Adrenal gland (tissue), 12 donors: Measurements from ENCODE around the gene ATOH7. TPM values are rescaled to one million over a fixed set of nuclear protein-coding genes. Genes with fewer than 3 reads are reported as not detected.

Experiments
- DNase-seq, 7 donors: peaks; one replicate each; pipeline ENCODE4 v3.0.0-alpha.2; 2019 to 2020
- H3K27ac ChIP-seq, 5 donors: fragments of 200-600 bp; sonication (generic) in 4 of 5; 1 replicate in 3 of 5; 2 replicates in 2 of 5; pipeline versions ENCODE4 v1.5.1 to v1.8.0; 2016 to 2020; ENCODE audit warnings: mild to moderate bottlenecking in 1 of 5
- H3K27me3 ChIP-seq: fragments of 200-600 bp; 2 replicates; pipeline ENCODE4 v1.8.0; 2021
- H3K36me3 ChIP-seq, 2 donors: fragments of 200-600 bp; replicated peaks in 1 of 2; 1 replicate in 1 of 2; 2 replicates in 1 of 2; pipeline versions ENCODE4 v1.5.1 to v1.8.0; 2018 to 2022
- H3K4me1 ChIP-seq, 2 donors: fragments of 200-600 bp; replicated peaks in 1 of 2; 1 replicate in 1 of 2; 2 replicates in 1 of 2; pipeline versions ENCODE4 v1.5.1 to v1.8.0; 2018 to 2021
- H3K4me3 ChIP-seq, 4 donors: fragments of 200-600 bp; sonication (generic) in 3 of 4; one replicate each; pipeline ENCODE4 v1.5.1; 2016 to 2018
- H3K9me3 ChIP-seq, 3 donors: fragments of 200-600 bp; sonication (generic) in 1 of 3; replicated peaks in 1 of 3; 1 replicate in 2 of 3; 2 replicates in 1 of 3; pipeline versions ENCODE4 v1.5.1 to v1.8.0; 2016 to 2021
- POLR2A ChIP-seq, 2 donors: fragments of 450-650 bp; IDR thresholded peaks; one replicate each; pipeline ENCODE4 v1.6.1; 2017; ENCODE audit warnings: antibody characterized with exemption in 2 of 2, mild to moderate bottlenecking in 2 of 2, moderate library complexity in 1 of 2
- WGBS, 4 donors: extraction: QIAGEN DNeasy Blood & Tissue Kit in 2 of 4; methylation state at CpG; one replicate each; pipeline versions ENCODE4 v1.1.5 to v1.1.7; 2013 to 2017; 5-methylcytosine and 5-hydroxymethylcytosine counted together
- intact Hi-C, 2 donors: fragments of 100-400 bp; cut with DNase I; formaldehyde crosslinking; loops; one replicate each; pipeline versions ENCODE4 v1.14.1 to v1.15.0; 2022 to 2023
- polyA plus RNA-seq, 3 donors: library from polyadenylated mRNA; stranded (reverse); fragments of 200-250 nt in 2 of 3; fragments of 350-450 nt in 1 of 3; fragmentation: Illumina TruSeq in 1 of 3; extraction: RNeasy Lipid Tissue Mini Kit (QIAGEN cat#74804) in 1 of 3; gene quantifications; one replicate each; pipeline ENCODE4 v1.2.3, GENCODE V29; 2013 to 2014
- total RNA-seq, 9 donors: library from RNA; depleted of rRNA in 4 of 9; stranded (reverse); fragments of >200 nt in 4 of 9; fragments of 120-200 nt in 1 of 9; fragmentation: NEBNext Ultra II Directional in 1 of 9; extraction: Animal tissue kit (Norgen Biotek cat#: 25700) in 1 of 9; gene quantifications; one replicate each; pipeline versions ENCODE4 v1.1.0 to v1.2.4, GENCODE V29; 2013 to 2023
- TF ChIP-seq, protein P1 (sequence below), 6 experiments: fragments of 450-650 bp in 4 of 6; fragments of 200-600 bp in 2 of 6; sonication (generic) in 1 of 6; IDR thresholded peaks; 1 replicate in 5 of 6; 2 replicates in 1 of 6; pipeline versions ENCODE4 v1.5.1 to v1.8.0; 2016 to 2021; ENCODE audit warnings: antibody characterized with exemption in 6 of 6, mild to moderate bottlenecking in 2 of 6, moderate library complexity in 1 of 6
- donor health status: healthy with polysubstance abuse.
- donor health status: Bipolar disorder and iron deficiency.
- donor health status: DM: yes; HTN: yes; CAD: no.
- donor health status: DM: no; HTN: no; CAD: no.
- donor health status: DM: no; HTN: no; CAD: no.
- donor health status: DM: yes; HTN: yes; CAD: no.

Gene ATOH7
- total and polyA plus RNA-seq, 12 donors: 0.14 to 0.71 (median 0.29) TPM; not detected in 6

- Histone ChIP-seq H3K36me3 (no peaks in the 10 kb centered on the region), H3K4me3 (no peak overlapping the region), H3K27ac (no peak overlapping the region), H3K27me3 (no peaks in the 10 kb centered on the region), H3K9me3 (no peaks in the 10 kb centered on the region), H3K4me1 (no peaks in the 10 kb centered on the region)
- TF ChIP-seq POLR2A (IDR thresholded peaks at IDR 0.05): no peak
- no peak for DNase-seq
- 89 to 96% (median 91%) methylated on average over 5 of the region's 5 CpGs for WGBS, 4 donors
- intact Hi-C loops: loop anchor here in 1 of 2 donors (10.0 kb wide), 1 partner anchor 56 kb away; no protein-coding TSS in a partner anchor
Measured at GRCh38 chr10:68239069-68239468, 7.2 kb upstream of the ATOH7 start.

DNA sequence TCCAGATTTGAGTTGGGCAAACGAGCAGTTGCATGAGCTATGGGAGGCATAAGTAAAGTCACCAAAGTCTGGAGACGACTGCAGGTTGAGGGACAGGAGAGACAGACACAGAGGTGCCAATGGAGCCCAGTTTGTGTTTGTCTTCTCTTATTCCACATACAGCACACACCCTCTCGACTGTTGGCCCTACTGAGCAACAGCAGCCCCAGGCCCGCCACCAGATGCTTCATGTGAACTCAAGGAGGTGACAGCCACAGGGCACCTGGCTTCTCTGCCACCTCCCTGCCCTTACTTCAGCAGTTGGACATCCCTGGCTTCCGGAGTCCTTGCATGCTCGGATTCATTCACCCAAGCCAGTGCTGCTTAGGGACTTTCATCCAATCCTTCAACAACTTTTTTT, 6.5 kb upstream of the ATOH7 start:
- intact Hi-C loops: loop anchor here in 1 of 2 donors (10.0 kb wide), 1 partner anchor 56 kb away; no protein-coding TSS in a partner anchor
- no peaks in the 10 kb centered on the region for H3K9me3 ChIP-seq
- WGBS, 4 donors: 80 to 88% (median 83%) methylated on average over 6 of the region's 6 CpGs
- no peak for DNase-seq
- TF ChIP-seq, protein P1, sequence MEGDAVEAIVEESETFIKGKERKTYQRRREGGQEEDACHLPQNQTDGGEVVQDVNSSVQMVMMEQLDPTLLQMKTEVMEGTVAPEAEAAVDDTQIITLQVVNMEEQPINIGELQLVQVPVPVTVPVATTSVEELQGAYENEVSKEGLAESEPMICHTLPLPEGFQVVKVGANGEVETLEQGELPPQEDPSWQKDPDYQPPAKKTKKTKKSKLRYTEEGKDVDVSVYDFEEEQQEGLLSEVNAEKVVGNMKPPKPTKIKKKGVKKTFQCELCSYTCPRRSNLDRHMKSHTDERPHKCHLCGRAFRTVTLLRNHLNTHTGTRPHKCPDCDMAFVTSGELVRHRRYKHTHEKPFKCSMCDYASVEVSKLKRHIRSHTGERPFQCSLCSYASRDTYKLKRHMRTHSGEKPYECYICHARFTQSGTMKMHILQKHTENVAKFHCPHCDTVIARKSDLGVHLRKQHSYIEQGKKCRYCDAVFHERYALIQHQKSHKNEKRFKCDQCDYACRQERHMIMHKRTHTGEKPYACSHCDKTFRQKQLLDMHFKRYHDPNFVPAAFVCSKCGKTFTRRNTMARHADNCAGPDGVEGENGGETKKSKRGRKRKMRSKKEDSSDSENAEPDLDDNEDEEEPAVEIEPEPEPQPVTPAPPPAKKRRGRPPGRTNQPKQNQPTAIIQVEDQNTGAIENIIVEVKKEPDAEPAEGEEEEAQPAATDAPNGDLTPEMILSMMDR (IDR thresholded peaks at IDR 0.05): no peak
- TF ChIP-seq POLR2A (IDR thresholded peaks at IDR 0.05): no peak
- H3K36me3 ChIP-seq: no peaks in the 10 kb centered on the region
- no peak overlapping the region for H3K27ac ChIP-seq
- no peaks in the 10 kb centered on the region for H3K4me1 ChIP-seq
- no peak overlapping the region for H3K4me3 ChIP-seq
- no peaks in the 10 kb centered on the region for H3K27me3 ChIP-seq

DNA sequence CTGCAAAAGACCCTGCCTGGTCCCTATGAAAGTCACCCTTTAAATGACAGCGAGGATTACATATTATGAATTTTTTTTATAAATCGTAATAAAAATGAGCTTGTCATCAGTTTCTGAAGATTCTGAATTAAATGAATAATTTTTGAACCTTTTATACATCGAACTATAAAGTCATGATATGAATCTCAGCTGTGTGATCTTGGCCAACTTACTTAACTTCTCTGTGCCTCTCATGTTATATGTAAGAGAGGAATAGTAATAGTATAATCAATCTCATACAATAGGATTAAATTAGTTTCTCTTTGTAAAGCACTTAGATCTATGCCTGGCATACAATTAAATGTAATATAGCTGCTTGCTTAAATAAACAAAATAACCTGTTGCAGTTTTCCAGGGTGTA, 5.3 kb upstream of the ATOH7 start:
- TF ChIP-seq POLR2A (IDR thresholded peaks at IDR 0.05): no peak
- TF ChIP-seq, protein P1 (IDR thresholded peaks at IDR 0.05): no peak
- Histone ChIP-seq H3K36me3 (no peaks in the 10 kb centered on the region), H3K4me3 (no peak overlapping the region), H3K27ac (no peak overlapping the region), H3K27me3 (no peaks in the 10 kb centered on the region), H3K9me3 (no peaks in the 10 kb centered on the region), H3K4me1 (no peaks in the 10 kb centered on the region)
- DNase-seq: no peak
- intact Hi-C loops: loop anchor here in 1 of 2 donors (10.0 kb wide), 1 partner anchor 58 kb away; no protein-coding TSS in a partner anchor
- 83 to 91% (median 87%) methylated on average over 3 of the region's 3 CpGs for WGBS, 4 donors

- Histone ChIP-seq H3K27me3 (no peaks in the 10 kb centered on the region), H3K4me3 (no peak overlapping the region), H3K36me3 (no peaks in the 10 kb centered on the region), H3K4me1 (peaks cover 8 to 11% of the 10 kb centered on the region in 2 donors), H3K9me3 (no peaks in the 10 kb centered on the region), H3K27ac (no peak overlapping the region)
- intact Hi-C loops: loop anchor here in 1 of 2 donors (10.0 kb wide), 1 partner anchor 59 kb away; no protein-coding TSS in a partner anchor
- TF ChIP-seq, protein P1 (IDR thresholded peaks at IDR 0.05): no peak
- no peak for TF ChIP-seq POLR2A (IDR thresholded peaks at IDR 0.05)
- DNase-seq: no peak
Measured at GRCh38 chr10:68235581-68235980, 3.7 kb upstream of the ATOH7 start.

DNA sequence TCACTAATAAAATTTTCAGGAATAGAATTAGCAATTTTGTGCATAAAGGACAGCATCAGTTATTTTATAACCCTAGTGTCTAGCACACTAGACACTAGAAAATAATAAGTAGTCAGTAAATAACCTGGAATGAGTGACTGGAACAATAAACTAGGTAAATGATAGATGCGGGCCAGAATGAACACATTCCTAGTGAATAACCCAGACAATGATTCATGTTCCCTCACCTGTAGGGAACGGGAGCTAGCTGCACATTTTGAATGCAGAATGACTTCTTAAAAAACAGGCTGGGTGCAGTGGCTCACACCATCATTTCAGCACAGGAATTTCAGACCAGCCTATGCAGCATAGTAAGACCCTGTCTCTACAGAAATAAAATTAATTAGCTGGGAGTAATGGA, 3.2 kb upstream of the ATOH7 start:
- intact Hi-C loops: loop anchor here in 1 of 2 donors (10.0 kb wide), 1 partner anchor 60 kb away; no protein-coding TSS in a partner anchor
- Histone ChIP-seq H3K4me3 (no peak overlapping the region), H3K4me1 (peaks cover 10 to 11% of the 10 kb centered on the region in 2 donors), H3K36me3 (no peaks in the 10 kb centered on the region), H3K27me3 (no peaks in the 10 kb centered on the region), H3K9me3 (no peaks in the 10 kb centered on the region), H3K27ac (no peak overlapping the region)
- DNase-seq: no peak
- TF ChIP-seq, protein P1 (IDR thresholded peaks at IDR 0.05): no peak
- no peak for TF ChIP-seq POLR2A (IDR thresholded peaks at IDR 0.05)
- 60 to 82% (median 79%) methylated on average over 2 of the region's 2 CpGs for WGBS, 4 donors
